Peyer's patch (tissue), 4 donors: ENCODE data around the gene ZNRF3. TPM values are rescaled to one million over a fixed set of nuclear protein-coding genes. Genes with fewer than 3 reads are reported as not detected.

Source experiments
- DNase-seq, 3 donors: peaks; one replicate each; pipeline ENCODE4 v3.0.0-alpha.2; 2017 to 2019
- H3K27ac ChIP-seq, 4 donors: fragments of 200-600 bp; sonication (generic); one replicate each; pipeline ENCODE4 v1.5.1; 2016 to 2019
- H3K27me3 ChIP-seq, 2 donors: fragments of 200-600 bp; sonication (generic); one replicate each; pipeline ENCODE4 v1.5.1; 2019
- H3K36me3 ChIP-seq, 3 donors: fragments of 200-600 bp; sonication (generic); one replicate each; pipeline ENCODE4 v1.5.1; 2016 to 2019
- H3K4me1 ChIP-seq, 4 donors: fragments of 200-600 bp; sonication (generic); one replicate each; pipeline ENCODE4 v1.5.1; 2016 to 2019
- H3K4me3 ChIP-seq, 4 donors: fragments of 200-600 bp; sonication (generic); 1 replicate in 3 of 4; 2 replicates in 1 of 4; pipeline ENCODE4 v1.5.1; 2016 to 2019; ENCODE audit warnings: mild to moderate bottlenecking in 1 of 4
- H3K9me3 ChIP-seq, 4 donors: fragments of 200-600 bp; sonication (generic); one replicate each; pipeline ENCODE4 v1.5.1; 2016 to 2019; ENCODE audit warnings: mild to moderate bottlenecking in 1 of 4
- CTCF ChIP-seq, 6 experiments: fragments of 450-650 bp in 4 of 6; fragments of 200-600 bp in 2 of 6; sonication (generic) in 1 of 6; IDR thresholded peaks; one replicate each; pipeline ENCODE4 v1.5.1; 2017 to 2019; ENCODE audit warnings: antibody characterized with exemption in 6 of 6, mild to moderate bottlenecking in 3 of 6, moderate library complexity in 1 of 6
- POLR2A ChIP-seq, 2 donors: fragments of 450-650 bp; IDR thresholded peaks; one replicate each; pipeline ENCODE4 v1.5.1; 2017; ENCODE audit warnings: antibody characterized with exemption in 2 of 2, mild to moderate bottlenecking in 2 of 2, moderate library complexity in 2 of 2
- total RNA-seq, 4 donors: library from RNA; depleted of rRNA; stranded (reverse); fragments of >200 nt; gene quantifications; one replicate each; pipeline ENCODE4 v1.1.0, GENCODE V29; 2016

Gene ZNRF3
- total RNA-seq, 4 donors from 2014 or later: 5.8 to 17.6 (median 8.0) TPM

- no peaks in the 10 kb centered on the region for H3K9me3 ChIP-seq
- peaks cover 0 to 6% (median 0%) of the 10 kb centered on the region in 4 donors for H3K4me1 ChIP-seq
- H3K36me3 ChIP-seq: no peaks in the 10 kb centered on the region
- no peaks in the 10 kb centered on the region for H3K27me3 ChIP-seq
- no peak overlapping the region for H3K27ac ChIP-seq
- TF ChIP-seq POLR2A (IDR thresholded peaks at IDR 0.05): no peak
- no peak for TF ChIP-seq CTCF (IDR thresholded peaks at IDR 0.05)
- no peak overlapping the region for H3K4me3 ChIP-seq
- DNase-seq: no peak
These were observed 97.0 kb downstream of the ZNRF3 start for GRCh38 chr22:28980326-28980725.

- no peak overlapping the region for H3K4me3 ChIP-seq
- no peak for DNase-seq
- no peaks in the 10 kb centered on the region for H3K9me3 ChIP-seq
- no peak for TF ChIP-seq POLR2A (IDR thresholded peaks at IDR 0.05)
- no peak for TF ChIP-seq CTCF (IDR thresholded peaks at IDR 0.05)
- H3K27me3 ChIP-seq: no peaks in the 10 kb centered on the region
- H3K27ac ChIP-seq: no peak overlapping the region
- H3K36me3 ChIP-seq: no peaks in the 10 kb centered on the region
- peaks cover 0 to 4% (median 0%) of the 10 kb centered on the region in 4 donors for H3K4me1 ChIP-seq
These were observed 98.6 kb downstream of the ZNRF3 start for GRCh38 chr22:28981818-28982499.

- Histone ChIP-seq H3K9me3 (no peaks in the 10 kb centered on the region), H3K27me3 (no peaks in the 10 kb centered on the region), H3K27ac (no peak overlapping the region), H3K36me3 (no peaks in the 10 kb centered on the region), H3K4me3 (no peak overlapping the region), H3K4me1 (no peaks in the 10 kb centered on the region)
- no peak for DNase-seq
- TF ChIP-seq CTCF (IDR thresholded peaks at IDR 0.05) (no peak), POLR2A (IDR thresholded peaks at IDR 0.05) (no peak)
These were observed 99.8 kb downstream of the ZNRF3 start for GRCh38 chr22:28983190-28983589.

GRCh38 chr22:28983788-28984441 is 100.5 kb downstream of the ZNRF3 start:
- H3K4me1 ChIP-seq: no peaks in the 10 kb centered on the region
- no peaks in the 10 kb centered on the region for H3K27me3 ChIP-seq
- TF ChIP-seq POLR2A (IDR thresholded peaks at IDR 0.05) (no peak), CTCF (IDR thresholded peaks at IDR 0.05) (no peak)
- no peaks in the 10 kb centered on the region for H3K36me3 ChIP-seq
- no peaks in the 10 kb centered on the region for H3K9me3 ChIP-seq
- H3K4me3 ChIP-seq: no peak overlapping the region
- no peak overlapping the region for H3K27ac ChIP-seq
- no peak for DNase-seq

- H3K27ac ChIP-seq: no peak overlapping the region
These were observed 101.2 kb downstream of the ZNRF3 start for GRCh38 chr22:28984482-28985158.

More at GRCh38 chr22:28984482-28985158, 101.2 kb downstream of the ZNRF3 start:
- Histone ChIP-seq H3K9me3 (no peaks in the 10 kb centered on the region), H3K27me3 (no peaks in the 10 kb centered on the region), H3K4me1 (no peaks in the 10 kb centered on the region), H3K36me3 (no peaks in the 10 kb centered on the region), H3K4me3 (no peak overlapping the region)
- no peak for DNase-seq
- TF ChIP-seq CTCF (IDR thresholded peaks at IDR 0.05): no peak
- TF ChIP-seq POLR2A (IDR thresholded peaks at IDR 0.05): no peak
